GM19397 (cell line): ENCODE measurements around the gene MCL1.
A peak's percentile ranks its signal among the peaks of the same experiment; 100 is the strongest.
"Not testable (repeated sequence)": the region's sequence is repeated elsewhere in the genome, so short reads cannot be mapped to it uniquely, and the experiment has no call there.

ENCODE experiments used
- ATAC-seq: cut with Tn5 transposase; IDR thresholded peaks from one replicate; pipeline ENCODE4 v1.9.1; 2021; ENCODE audit warnings: mild to moderate bottlenecking, moderate library complexity; ENCODE audit not compliant: unreplicated experiment

The MCL1 gene

GRCh38 chr1:150579110-150579944, at the start of gene MCL1:
Gene MCL1 (minus strand): TSS chr1:150579610. CDS start chr1:150579530, 80 bp downstream.
- ATAC-seq = peak; percentile 81

DNA sequence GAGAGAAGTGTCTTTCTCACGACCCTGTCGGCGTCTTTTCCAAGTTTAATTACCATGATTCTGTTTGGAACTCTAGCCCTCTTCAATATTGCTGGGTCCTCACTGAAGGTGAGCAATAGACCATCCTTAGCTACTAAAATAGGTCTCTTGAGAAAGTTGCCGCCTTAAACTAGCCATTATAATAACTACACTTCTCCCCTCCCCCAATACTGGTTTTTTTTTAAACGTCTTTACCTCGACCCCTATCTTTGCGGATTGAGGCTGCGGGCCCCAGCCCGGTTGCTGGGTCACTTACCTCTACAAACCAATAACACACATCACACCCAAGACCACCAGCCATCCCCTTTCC, 49.3 kb upstream of the MCL1 start:
- no peak for ATAC-seq

DNA sequence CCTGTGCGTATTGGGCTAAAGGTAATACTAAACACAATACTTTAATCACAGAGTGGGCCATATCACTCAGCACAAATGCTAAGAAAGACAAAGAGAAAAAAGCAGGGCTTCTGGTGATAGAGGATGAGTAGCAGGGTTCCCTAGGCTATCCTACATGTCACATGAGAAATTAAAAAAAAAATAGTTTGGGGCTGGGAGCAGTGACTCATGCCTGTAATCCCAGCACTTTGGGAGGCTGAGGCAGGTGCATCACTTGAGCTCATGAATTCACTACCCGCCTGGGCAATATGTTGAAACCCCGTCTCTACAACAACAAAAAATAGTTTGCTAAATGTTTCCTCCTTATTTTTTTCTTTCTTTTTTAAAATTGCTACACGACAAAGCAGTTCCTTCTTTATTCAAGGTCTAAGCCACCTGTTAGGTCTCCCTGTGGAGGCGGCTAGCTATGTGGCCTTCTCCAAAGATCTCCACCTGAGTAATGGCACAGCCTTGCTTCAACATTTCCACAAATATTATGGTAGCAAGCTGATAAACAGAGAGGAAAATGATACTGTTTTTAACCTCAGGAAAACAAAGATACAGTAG, 48.5 kb upstream of the MCL1 start:
- ATAC-seq = no peak

GRCh38 chr1:150626150-150626549, 46.7 kb upstream of the MCL1 start:
- ATAC-seq = no peak

- not testable (repeated sequence) for ATAC-seq
Observed at GRCh38 chr1:150624546-150624945, 45.1 kb upstream of the MCL1 start.

DNA sequence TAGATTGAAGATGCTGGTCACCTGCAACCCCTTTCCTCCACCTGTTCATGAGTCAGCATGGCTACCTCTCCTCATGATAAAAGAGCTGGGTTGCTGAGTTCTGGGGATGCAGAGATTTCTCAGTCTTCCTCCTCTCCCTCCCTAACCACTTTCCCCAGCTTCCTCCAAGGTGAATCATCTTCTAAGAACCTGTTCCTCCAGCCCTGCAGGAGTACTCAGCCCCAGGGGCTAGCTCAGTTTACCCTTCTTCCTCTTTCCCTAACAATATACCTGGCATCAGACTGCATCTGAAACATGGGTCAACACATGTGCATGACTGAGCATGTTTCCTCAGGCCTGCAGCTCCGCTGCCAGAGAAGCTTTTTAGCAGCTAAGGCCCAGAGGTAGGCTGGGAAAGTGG, 44.7 kb upstream of the MCL1 start:
- ATAC-seq = not testable (repeated sequence)

DNA sequence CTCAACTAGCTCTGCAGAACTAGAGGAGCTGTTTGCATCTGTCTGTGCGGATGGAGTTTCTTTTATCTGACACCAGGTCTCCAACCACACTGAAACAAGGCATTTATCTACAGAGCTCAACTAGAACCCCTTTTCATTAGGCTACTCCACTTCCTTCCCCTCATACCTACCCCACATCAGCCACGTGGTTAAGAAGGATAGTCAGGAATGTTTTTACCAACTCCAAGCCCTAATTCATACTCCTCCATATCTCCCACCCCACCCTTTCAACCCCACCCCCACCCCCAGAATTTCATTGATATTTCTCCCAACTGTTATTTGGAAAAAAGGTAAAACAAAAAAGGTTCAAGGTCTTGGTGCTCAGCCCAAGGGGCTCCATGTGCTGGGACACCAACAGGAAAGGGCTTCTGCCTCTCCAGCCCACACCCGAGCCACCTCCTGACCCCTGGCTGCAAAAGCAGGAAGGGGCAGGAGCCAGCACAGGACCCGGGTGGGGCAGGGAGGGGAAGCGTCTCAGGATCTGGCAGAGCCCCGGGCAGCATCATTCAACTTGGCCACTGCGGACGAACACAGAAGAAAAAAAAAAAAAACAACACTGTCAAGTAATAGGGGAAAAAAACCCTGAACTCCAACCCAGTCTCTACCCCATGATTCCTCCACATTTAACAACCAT, 43.0 kb upstream of the MCL1 start:
- ATAC-seq = no peak

GRCh38 chr1:150621497-150622302, 42.3 kb upstream of the MCL1 start:
- no peak for ATAC-seq

GRCh38 chr1:150620919-150621318, 41.5 kb upstream of the MCL1 start:
- ATAC-seq = no peak

- ATAC-seq = no peak
Observed at GRCh38 chr1:150619576-150620509, 40.4 kb upstream of the MCL1 start.

DNA sequence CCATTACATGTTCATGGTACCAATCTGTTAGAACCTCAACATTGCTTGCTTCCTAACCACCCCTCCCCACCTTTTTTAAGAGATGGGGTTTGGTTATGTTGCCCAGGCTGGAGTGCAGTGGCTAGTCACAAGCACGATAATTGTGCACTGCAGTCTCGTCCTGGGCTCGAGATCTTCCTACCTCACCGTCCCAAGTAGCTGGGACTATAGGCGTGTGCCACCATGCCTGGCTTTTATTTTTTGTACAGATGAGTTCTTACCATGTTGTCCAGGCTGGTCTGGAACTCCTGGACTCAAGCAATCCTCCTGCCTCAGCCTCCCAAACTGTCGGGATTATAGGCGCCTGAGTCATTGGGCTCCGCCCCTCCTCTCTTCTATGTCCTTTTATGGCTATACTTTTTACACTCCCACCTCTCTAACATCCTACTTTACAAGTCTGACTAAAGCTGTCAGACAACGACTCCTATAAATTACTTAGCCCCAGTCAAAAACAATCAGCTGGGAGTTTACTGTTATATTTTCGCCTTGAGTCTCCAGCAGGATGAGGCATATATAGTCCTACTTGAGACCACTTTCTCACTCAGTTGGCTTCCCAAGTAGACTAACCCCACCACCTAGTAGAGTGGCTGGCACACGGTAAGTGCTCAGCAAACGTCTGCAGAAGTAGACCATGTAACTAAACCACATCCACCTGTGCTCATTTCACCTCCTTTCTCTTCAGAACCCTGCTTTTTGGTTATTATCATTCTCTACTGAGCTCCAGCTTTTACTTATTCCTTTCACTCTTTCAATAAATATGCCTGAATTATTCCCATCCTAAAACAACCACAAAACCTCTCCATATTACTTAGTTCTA, 36.2 kb upstream of the MCL1 start:
- ATAC-seq = no peak

GRCh38 chr1:150613061-150613920, 33.9 kb upstream of the MCL1 start:
- ATAC-seq = no peak

DNA sequence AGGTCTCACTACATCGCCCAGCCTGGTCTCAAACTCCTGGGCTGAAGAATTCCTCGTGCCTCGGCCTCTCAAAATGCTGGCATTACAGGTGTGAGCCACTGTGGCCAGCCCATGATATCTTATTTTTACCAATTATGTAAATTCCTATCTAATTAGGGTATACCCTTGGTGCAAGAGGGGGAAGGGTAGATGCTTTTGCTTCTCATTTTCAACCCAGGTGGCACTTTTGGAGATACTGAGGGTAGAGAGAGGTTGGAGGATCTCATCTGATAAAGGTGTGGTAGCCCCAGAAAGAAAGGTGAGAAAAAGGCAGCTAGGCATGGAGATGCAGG, 32.6 kb upstream of the MCL1 start:
- ATAC-seq = no peak

GRCh38 chr1:150610576-150610975, 31.2 kb upstream of the MCL1 start:
- no peak for ATAC-seq

DNA sequence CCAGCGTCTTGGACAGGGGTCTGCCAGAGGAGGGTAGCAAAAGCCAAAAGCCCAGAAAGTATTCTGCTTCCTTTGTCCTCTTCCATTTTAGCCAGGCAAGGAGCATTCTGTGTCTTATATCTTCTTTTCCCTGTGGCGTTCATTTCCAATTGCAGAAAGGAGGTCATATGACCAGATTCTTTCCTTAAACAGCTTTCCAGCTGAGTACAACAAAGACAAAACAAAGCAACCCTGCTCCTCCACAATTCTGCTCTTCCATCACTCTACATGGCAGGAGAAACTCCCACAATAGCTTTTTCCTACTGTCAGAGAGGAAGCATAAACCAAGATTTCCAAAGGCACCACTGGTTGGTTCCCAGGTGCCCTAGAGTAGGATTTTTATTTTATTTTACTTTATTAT, 30.3 kb upstream of the MCL1 start:
- no peak for ATAC-seq

- no peak for ATAC-seq
Observed at GRCh38 chr1:150606463-150607142, 27.2 kb upstream of the MCL1 start.

- not testable (repeated sequence) for ATAC-seq
Observed at GRCh38 chr1:150605451-150605731, 26.0 kb upstream of the MCL1 start.

GRCh38 chr1:150604226-150604588, 24.8 kb upstream of the MCL1 start:
- ATAC-seq = no peak
